GM12878 (cell line): ENCODE measurements around the gene TMEM19.

Source experiments
- MAX ChIP-seq: IDR thresholded peaks from 2 replicates; pipeline ENCODE4 v1.6.1; 2012; ENCODE audit warnings: low read depth, low read length, improper control_type of control experiment
- POLR2AphosphoS5 ChIP-seq: IDR thresholded peaks from 2 replicates; pipeline ENCODE4 v1.6.1; 2011; ENCODE audit warnings: mild to moderate bottlenecking, low read length, inconsistent platforms
- REST ChIP-seq: IDR thresholded peaks from 2 replicates; pipeline ENCODE4 v1.6.1; 2012; ENCODE audit warnings: mild to moderate bottlenecking, low read depth, low read length

GRCh38 chr12:71731439-71732356, 45.8 kb downstream of the TMEM19 start:
- TF ChIP-seq REST (no peak), MAX (no peak), POLR2AphosphoS5 (no peak)
